Measurements from ENCODE around the gene SNX8.
A peak's percentile ranks its signal among the peaks of the same experiment; 100 is the strongest.

SNX8 gene

GRCh38 chr7:2357165-2357564, 42.9 kb upstream of the SNX8 start:
- no peak for TF ChIP-seq CTCF (IDR thresholded peaks at IDR 0.05; ENCODE audit: control insufficient read depth, insufficient read depth, low read depth, low read length, missing control alignments)
- DNase-seq (ENCODE audit: low read depth), result no peak
- H3K4me3 ChIP-seq (ENCODE audit: control insufficient read depth, low read depth, low read length), result no peak overlapping the region

DNA sequence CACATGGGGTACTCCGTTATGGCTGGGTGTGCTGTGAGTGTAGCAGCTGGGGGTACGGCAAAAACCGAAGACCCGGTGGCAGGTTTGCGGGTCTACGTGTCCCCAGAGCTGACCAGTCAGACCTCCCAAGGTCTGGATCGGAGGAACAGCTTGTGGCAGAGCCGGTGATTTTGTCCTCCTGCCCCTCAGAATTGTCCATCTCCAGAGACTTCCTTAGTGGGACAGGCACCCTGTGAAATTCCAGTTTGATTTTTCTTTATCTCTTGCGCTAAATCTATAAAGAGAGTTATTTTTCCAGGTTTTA, 41.4 kb upstream of the SNX8 start:
- no peak for TF ChIP-seq CTCF (IDR thresholded peaks at IDR 0.05; ENCODE audit: control insufficient read depth, insufficient read depth, low read depth, low read length, missing control alignments)
- H3K4me3 ChIP-seq (ENCODE audit: control insufficient read depth, low read depth, low read length), result peak overlapping the region; percentile 95
- DNase-seq (ENCODE audit: low read depth), result no peak

DNA sequence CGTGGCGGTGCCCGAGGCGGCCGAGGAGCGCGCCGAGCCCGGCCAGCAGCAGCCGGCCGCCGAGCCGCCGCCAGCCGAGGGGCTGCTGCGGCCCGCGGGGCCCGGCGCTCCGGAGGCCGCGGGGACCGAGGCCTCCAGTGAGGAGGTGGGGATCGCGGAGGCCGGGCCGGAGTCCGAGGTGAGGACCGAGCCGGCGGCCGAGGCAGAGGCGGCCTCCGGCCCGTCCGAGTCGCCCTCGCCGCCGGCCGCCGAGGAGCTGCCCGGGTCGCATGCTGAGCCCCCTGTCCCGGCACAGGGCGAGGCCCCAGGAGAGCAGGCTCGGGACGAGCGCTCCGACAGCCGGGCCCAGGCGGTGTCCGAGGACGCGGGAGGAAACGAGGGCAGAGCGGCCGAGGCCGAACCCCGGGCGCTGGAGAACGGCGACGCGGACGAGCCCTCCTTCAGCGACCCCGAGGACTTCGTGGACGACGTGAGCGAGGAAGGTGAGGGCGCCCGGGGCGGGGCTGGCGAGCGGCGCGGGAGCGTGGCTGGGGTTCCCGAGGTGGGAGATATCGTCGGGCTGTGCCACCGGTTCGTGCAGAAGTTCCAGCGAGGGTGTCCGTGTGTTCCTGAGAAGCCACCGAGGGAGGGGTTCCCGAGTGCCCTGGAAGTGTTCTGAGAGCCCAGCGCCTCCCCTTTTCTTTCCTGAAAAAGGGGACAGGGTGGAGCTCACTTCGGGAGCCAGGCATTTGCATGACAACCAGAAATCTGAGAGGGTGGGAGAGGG, 40.9 kb upstream of the SNX8 start:
- no peak for DNase-seq (ENCODE audit: low read depth)
- no peak for TF ChIP-seq CTCF (IDR thresholded peaks at IDR 0.05; ENCODE audit: control insufficient read depth, insufficient read depth, low read depth, low read length, missing control alignments)

GRCh38 chr7:2354186-2354938, 40.1 kb upstream of the SNX8 start, which contains the start of gene EIF3B:
EIF3B (plus strand) TSS chr7:2354827; CDS start chr7:2354922, 95 bp downstream.
- DNase-seq (ENCODE audit: low read depth), result peak; percentile 81
- H3K4me3 ChIP-seq (ENCODE audit: control insufficient read depth, low read depth, low read length), result peak within 1 kb of the TSS; percentile 95
- no peak for TF ChIP-seq CTCF (IDR thresholded peaks at IDR 0.05; ENCODE audit: control insufficient read depth, insufficient read depth, low read depth, low read length, missing control alignments)

More for the DNA sequence above, 40.9 kb upstream of the SNX8 start:
- H3K4me3 ChIP-seq (ENCODE audit: control insufficient read depth, low read depth, low read length), result peak overlapping the region; percentile 95

GRCh38 chr7:2353936-2354185, 39.6 kb upstream of the SNX8 start:
- peak overlapping the region; percentile 95 for H3K4me3 ChIP-seq (ENCODE audit: control insufficient read depth, low read depth, low read length)
- TF ChIP-seq CTCF (IDR thresholded peaks at IDR 0.05; ENCODE audit: control insufficient read depth, insufficient read depth, low read depth, low read length, missing control alignments), result no peak
- no peak for DNase-seq (ENCODE audit: low read depth)

GRCh38 chr7:2353113-2353935, 39.1 kb upstream of the SNX8 start:
- peak overlapping the region; percentile 95 for H3K4me3 ChIP-seq (ENCODE audit: control insufficient read depth, low read depth, low read length)
- no peak for DNase-seq (ENCODE audit: low read depth)
- no peak for TF ChIP-seq CTCF (IDR thresholded peaks at IDR 0.05; ENCODE audit: control insufficient read depth, insufficient read depth, low read depth, low read length, missing control alignments)
